Hematopoietic multipotent progenitor cell treated with erythropoietin and hydrocortisone succinate and interleukin-3 and kit ligand, for 15 days (in vitro differentiated cells): Measurements from ENCODE around the gene CAST.

Source experiments
- DNase-seq: peaks from one replicate; pipeline ENCODE4 v3.0.0-alpha.2; 2015; ENCODE audit warnings: low spot score

Gene CAST

GRCh38 chr5:96819806-96820205 is 157.6 kb downstream of the CAST start:
- DNase-seq, result no peak

- no peak for DNase-seq
These were observed 159.2 kb downstream of the CAST start for GRCh38 chr5:96821260-96821916.

GRCh38 chr5:96822686-96823459 is 160.7 kb downstream of the CAST start:
- DNase-seq, result no peak

GRCh38 chr5:96823900-96824380 is 161.8 kb downstream of the CAST start:
- no peak for DNase-seq
